Measurements from ENCODE around the gene PLCE1. TPM values are rescaled to one million over a fixed set of nuclear protein-coding genes. Genes with fewer than 3 reads are reported as not detected.

The PLCE1 gene
- total and polyA plus RNA-seq, 4 donors, result 15.5 to 24.6 (median 21.6) TPM

DNA sequence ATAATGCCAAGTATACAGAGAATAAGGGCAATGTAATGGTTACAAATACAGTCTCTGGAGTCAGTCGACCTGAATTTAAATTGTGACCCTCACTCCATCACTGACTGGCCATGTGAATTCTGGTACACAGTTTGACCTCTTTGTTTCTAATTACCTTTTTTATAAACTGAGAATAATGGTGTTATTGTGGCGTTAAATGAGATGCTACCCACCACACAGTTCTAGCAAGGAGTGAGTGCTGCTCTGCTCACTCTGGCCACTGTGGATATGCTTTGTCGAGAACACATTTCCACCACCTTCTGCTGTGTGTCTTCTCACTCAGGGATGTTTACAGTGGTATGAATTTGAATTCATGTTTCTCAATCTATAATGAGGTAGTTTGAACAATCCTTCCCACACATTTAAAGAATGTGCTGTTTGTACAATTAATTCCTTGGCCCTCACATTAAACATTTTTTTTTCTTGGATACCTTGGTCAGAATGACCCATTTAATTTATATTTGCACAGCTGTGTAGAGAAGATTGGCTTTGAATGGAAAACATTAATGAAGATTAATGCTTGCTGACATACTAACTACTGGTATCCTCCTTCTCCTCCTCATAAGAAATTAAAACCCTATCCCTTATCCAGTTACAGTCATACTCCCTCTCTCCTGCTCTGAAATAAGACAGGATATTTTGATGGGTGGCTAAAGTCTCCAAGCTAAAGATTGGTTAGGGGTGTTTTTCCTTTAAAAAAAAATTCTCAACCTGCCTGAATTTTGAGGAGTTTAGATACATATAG is 42.4 kb downstream of the PLCE1 start:
- no peaks in the 10 kb centered on the region for H3K36me3 ChIP-seq (ENCODE audit: control insufficient read depth, insufficient read depth, low read length)
- H3K27me3 ChIP-seq (ENCODE audit: control insufficient read depth, insufficient read depth, low read length), result no peaks in the 10 kb centered on the region
- no peak for DNase-seq (ENCODE audit: low read depth in 4 of 6, low spot score in 6 of 6)
- no CpG with 5 or more reads among the region's 3 CpGs for WGBS (ENCODE audit: insufficient coverage)
- H3K9me3 ChIP-seq (ENCODE audit: control insufficient read depth, insufficient read depth, low read length), result peaks cover 2% of the 10 kb centered on the region
- H3K4me1 ChIP-seq (ENCODE audit: control insufficient read depth, insufficient read depth, low read length), result no peaks in the 10 kb centered on the region
- no peak overlapping the region for H3K4me3 ChIP-seq (ENCODE audit: low read depth, low read length)
- no peak overlapping the region for H3K27ac ChIP-seq (ENCODE audit: low read depth, low read length)

DNA sequence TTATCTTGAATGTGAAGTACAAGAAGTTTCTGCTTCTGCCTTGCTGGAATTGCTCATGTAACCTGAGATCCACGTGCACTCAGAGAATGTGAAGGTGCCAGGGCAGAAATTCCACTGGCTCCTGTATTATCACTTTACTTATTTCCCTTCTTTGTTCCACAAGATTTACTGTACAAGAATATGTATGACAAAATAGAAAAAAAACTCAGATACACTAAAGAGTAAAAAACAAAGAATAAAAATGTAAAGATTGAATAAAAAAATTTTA is 43.0 kb downstream of the PLCE1 start:
- Histone ChIP-seq H3K36me3 (ENCODE audit: control insufficient read depth, insufficient read depth, low read length) (no peaks in the 10 kb centered on the region), H3K27me3 (ENCODE audit: control insufficient read depth, insufficient read depth, low read length) (no peaks in the 10 kb centered on the region), H3K4me3 (ENCODE audit: low read depth, low read length) (no peak overlapping the region), H3K27ac (ENCODE audit: low read depth, low read length) (no peak overlapping the region), H3K4me1 (ENCODE audit: control insufficient read depth, insufficient read depth, low read length) (no peaks in the 10 kb centered on the region), H3K9me3 (ENCODE audit: control insufficient read depth, insufficient read depth, low read length) (no peaks in the 10 kb centered on the region)
- no peak for DNase-seq (ENCODE audit: low read depth in 4 of 6, low spot score in 6 of 6)
- WGBS (ENCODE audit: insufficient coverage), result no CpG with 5 or more reads among the region's 1 CpG

DNA sequence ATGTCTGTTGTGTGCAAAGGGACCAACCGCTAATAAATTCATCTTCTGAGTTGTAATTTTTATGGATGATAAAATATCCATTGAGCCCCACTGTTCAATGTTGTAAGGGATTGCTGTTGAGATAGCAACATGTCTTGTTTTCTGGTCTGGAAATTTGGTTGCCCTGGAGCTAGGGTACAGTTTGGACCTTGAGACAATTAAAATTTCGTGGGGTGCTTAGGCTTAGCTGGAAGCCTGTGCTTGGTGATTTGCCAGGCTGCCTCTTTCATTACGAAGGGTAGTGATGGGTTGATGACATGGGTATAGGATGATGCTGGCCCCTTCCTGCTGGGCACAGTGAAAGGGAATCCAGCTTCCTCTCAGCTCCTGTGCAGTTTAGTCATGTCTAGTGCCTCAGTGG is 43.6 kb downstream of the PLCE1 start:
- Histone ChIP-seq H3K27ac (ENCODE audit: low read depth, low read length) (no peak overlapping the region), H3K36me3 (ENCODE audit: control insufficient read depth, insufficient read depth, low read length) (no peaks in the 10 kb centered on the region), H3K27me3 (ENCODE audit: control insufficient read depth, insufficient read depth, low read length) (no peaks in the 10 kb centered on the region), H3K9me3 (ENCODE audit: control insufficient read depth, insufficient read depth, low read length) (no peaks in the 10 kb centered on the region), H3K4me1 (ENCODE audit: control insufficient read depth, insufficient read depth, low read length) (no peaks in the 10 kb centered on the region), H3K4me3 (ENCODE audit: low read depth, low read length) (no peak overlapping the region)
- peak in 2 of 6 donors; percentile 15 to 65 for DNase-seq (ENCODE audit: low read depth in 4 of 6, low spot score in 6 of 6)
- WGBS (ENCODE audit: insufficient coverage), result 42% methylated on average over 3 of the region's 3 CpGs

DNA sequence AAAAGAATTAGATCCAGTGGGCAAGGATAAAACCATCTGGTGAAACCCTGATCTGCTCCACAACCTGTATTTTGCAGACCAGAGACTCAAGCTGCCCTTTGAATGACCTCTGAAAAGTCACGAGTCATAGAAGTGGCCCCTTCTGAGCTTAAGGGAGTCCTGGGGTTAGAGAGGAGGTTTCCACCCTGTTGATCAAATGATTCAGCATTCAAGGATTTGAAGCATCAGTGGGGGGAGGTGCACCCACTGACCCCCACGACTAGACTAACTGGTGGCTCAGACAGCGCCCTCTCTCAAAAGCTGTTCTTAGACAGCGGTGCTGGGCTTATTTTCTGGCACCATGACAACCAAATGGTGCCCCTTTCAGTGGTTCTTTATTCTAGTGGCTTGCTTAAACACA is 44.3 kb downstream of the PLCE1 start:
- no peaks in the 10 kb centered on the region for H3K36me3 ChIP-seq (ENCODE audit: control insufficient read depth, insufficient read depth, low read length)
- no peak overlapping the region for H3K4me3 ChIP-seq (ENCODE audit: low read depth, low read length)
- no peaks in the 10 kb centered on the region for H3K27me3 ChIP-seq (ENCODE audit: control insufficient read depth, insufficient read depth, low read length)
- 59% methylated on average over 3 of the region's 4 CpGs for WGBS (ENCODE audit: insufficient coverage)
- no peaks in the 10 kb centered on the region for H3K9me3 ChIP-seq (ENCODE audit: control insufficient read depth, insufficient read depth, low read length)
- no peak overlapping the region for H3K27ac ChIP-seq (ENCODE audit: low read depth, low read length)
- no peak for DNase-seq (ENCODE audit: low read depth in 4 of 6, low spot score in 6 of 6)
- H3K4me1 ChIP-seq (ENCODE audit: control insufficient read depth, insufficient read depth, low read length), result no peaks in the 10 kb centered on the region

- 94% methylated on average over 4 of the region's 4 CpGs for WGBS (ENCODE audit: insufficient coverage)
- no peak for DNase-seq (ENCODE audit: low read depth in 4 of 6, low spot score in 6 of 6)
- Histone ChIP-seq H3K27ac (ENCODE audit: low read depth, low read length) (no peak overlapping the region), H3K9me3 (ENCODE audit: control insufficient read depth, insufficient read depth, low read length) (no peaks in the 10 kb centered on the region), H3K4me1 (ENCODE audit: control insufficient read depth, insufficient read depth, low read length) (peaks cover 2% of the 10 kb centered on the region), H3K36me3 (ENCODE audit: control insufficient read depth, insufficient read depth, low read length) (no peaks in the 10 kb centered on the region), H3K27me3 (ENCODE audit: control insufficient read depth, insufficient read depth, low read length) (no peaks in the 10 kb centered on the region), H3K4me3 (ENCODE audit: low read depth, low read length) (no peak overlapping the region)
These were observed 47.5 kb downstream of the PLCE1 start for GRCh38 chr10:94041206-94041605.

DNA sequence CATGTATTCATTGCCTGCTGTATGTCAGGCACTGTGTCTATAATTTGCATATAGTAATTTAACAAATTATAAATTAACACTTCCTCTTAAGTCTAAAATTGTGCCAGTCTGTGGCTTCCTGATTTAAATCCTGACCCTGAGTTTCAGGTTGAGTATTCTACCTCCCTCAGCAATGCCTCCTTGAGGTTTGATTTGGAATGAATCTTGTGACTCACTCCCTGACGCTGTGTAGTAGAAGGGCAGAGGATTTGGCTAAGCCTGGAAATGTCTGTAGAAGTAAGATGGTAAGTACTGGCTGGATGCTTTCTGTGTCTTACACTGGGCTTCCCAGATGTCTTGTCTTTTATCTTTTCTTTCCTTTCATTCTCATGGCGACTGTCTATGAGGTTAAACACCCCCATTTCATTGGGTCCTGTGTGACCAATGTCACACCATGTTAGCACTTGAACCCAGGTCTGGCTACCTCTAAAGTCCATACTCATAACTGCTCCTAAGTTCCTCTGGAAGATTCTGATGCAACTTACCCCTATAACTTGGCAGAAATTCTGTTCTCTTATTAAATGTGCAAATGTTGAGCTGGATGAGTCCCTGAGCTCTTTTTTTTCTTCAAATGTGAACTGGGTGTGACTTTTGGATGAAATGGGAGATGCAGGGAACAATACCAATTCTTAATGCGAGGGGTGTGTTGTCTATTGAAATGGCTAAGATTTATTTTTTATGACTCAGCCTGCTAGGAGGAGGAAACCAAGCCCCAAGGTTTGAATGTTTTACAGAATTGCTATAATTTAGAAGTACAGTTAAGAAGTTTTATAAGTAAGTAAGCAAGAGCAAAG is 48.5 kb downstream of the PLCE1 start:
- 73% methylated on average over 2 of the region's 3 CpGs for WGBS (ENCODE audit: insufficient coverage)
- H3K27me3 ChIP-seq (ENCODE audit: control insufficient read depth, insufficient read depth, low read length), result no peaks in the 10 kb centered on the region

GRCh38 chr10:94042834-94043175 is 49.1 kb downstream of the PLCE1 start:
- Histone ChIP-seq H3K4me1 (ENCODE audit: control insufficient read depth, insufficient read depth, low read length) (peaks cover 4% of the 10 kb centered on the region), H3K9me3 (ENCODE audit: control insufficient read depth, insufficient read depth, low read length) (no peaks in the 10 kb centered on the region), H3K27me3 (ENCODE audit: control insufficient read depth, insufficient read depth, low read length) (no peaks in the 10 kb centered on the region), H3K27ac (ENCODE audit: low read depth, low read length) (no peak overlapping the region), H3K4me3 (ENCODE audit: low read depth, low read length) (no peak overlapping the region), H3K36me3 (ENCODE audit: control insufficient read depth, insufficient read depth, low read length) (no peaks in the 10 kb centered on the region)
- no peak for DNase-seq (ENCODE audit: low read depth in 4 of 6, low spot score in 6 of 6)
- WGBS (ENCODE audit: insufficient coverage), result no CpG with 5 or more reads among the region's 4 CpGs

More for the DNA sequence above, 48.5 kb downstream of the PLCE1 start:
- Histone ChIP-seq H3K9me3 (ENCODE audit: control insufficient read depth, insufficient read depth, low read length) (no peaks in the 10 kb centered on the region), H3K4me1 (ENCODE audit: control insufficient read depth, insufficient read depth, low read length) (peaks cover 4% of the 10 kb centered on the region), H3K36me3 (ENCODE audit: control insufficient read depth, insufficient read depth, low read length) (no peaks in the 10 kb centered on the region), H3K27ac (ENCODE audit: low read depth, low read length) (no peak overlapping the region), H3K4me3 (ENCODE audit: low read depth, low read length) (no peak overlapping the region)
- peak in 1 of 6 donors; percentile 29 for DNase-seq (ENCODE audit: low read depth in 4 of 6, low spot score in 6 of 6)

Other genes starting within 250 kb of the PLCE1 start
- gene LGI1, start 236.0 kb upstream of the PLCE1 start, total RNA-seq, result 10 to 100 TPM; 32.4 to 68.7 TPM
- 10 to 100 TPM; 43.9 to 51.2 TPM for gene LGI1, start 236.0 kb upstream of the PLCE1 start, polyA plus RNA-seq (ENCODE audit: insufficient read length in 2 of 2)
- gene SLC35G1, start 100.0 kb upstream of the PLCE1 start, total RNA-seq, result 10 to 100 TPM; 16.3 to 26.3 TPM
- 10 to 100 TPM; 15.2 to 17.5 TPM for gene SLC35G1, start 100.0 kb upstream of the PLCE1 start, polyA plus RNA-seq (ENCODE audit: insufficient read length in 2 of 2)

Measured in spinal cord (tissue), 10 donors.